ENCODE results near the gene BEX1.

Gene BEX1

DNA sequence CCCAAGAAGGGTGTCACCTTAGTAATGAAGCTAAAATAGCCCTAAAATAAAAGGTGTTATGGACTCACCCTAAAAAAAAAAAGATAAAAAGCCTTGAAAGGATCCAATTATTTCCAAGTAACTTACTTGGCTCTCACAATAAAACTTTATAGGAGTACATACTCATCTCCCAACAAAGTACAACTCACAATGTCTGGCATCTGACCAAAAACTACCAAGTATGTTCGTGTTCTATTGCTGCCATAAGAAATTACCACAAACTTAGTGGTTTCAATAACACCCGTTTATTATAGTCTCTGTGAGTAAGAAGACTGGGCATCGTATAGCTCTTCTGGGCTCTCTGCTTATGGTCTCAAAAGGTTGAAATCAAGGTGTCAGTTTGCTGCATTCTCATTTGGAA, 51.0 kb downstream of the BEX1 start:
- H3K27ac ChIP-seq, result no peak overlapping the region

More for the DNA sequence above, 51.0 kb downstream of the BEX1 start:
- no peak for DNase-seq (ENCODE audit: low read depth, low spot score)
